Activated CD8-positive, alpha-beta memory T cell treated with anti-CD3 and anti-CD28 coated beads, Interleukin-2, amount 50 U/mL, for 4 hours (primary cell): ENCODE measurements around the gene CDRT15L2.
"Not testable (repeated sequence)": the region's sequence is repeated elsewhere in the genome, so short reads cannot be mapped to it uniquely, and the experiment has no call there.

ENCODE experiments used
- DNase-seq: peaks from one replicate; pipeline ENCODE4 v3.0.0-alpha.2; 2020

CDRT15L2 gene

GRCh38 chr17:20579424-20579823 is at the start of gene CDRT15L2:
TSS of gene CDRT15L2 (plus strand) at chr17:20579724. CDS start at chr17:20579744, 20 bp downstream.
- not testable (repeated sequence) for DNase-seq

GRCh38 chr17:20530104-20530503 is 49.4 kb upstream of the CDRT15L2 start:
- not testable (repeated sequence) for DNase-seq

GRCh38 chr17:20532544-20533090 is 46.9 kb upstream of the CDRT15L2 start:
- not testable (repeated sequence) for DNase-seq

- DNase-seq: not testable (repeated sequence)
These were observed 46.3 kb upstream of the CDRT15L2 start for GRCh38 chr17:20533206-20533605.

- DNase-seq: not testable (repeated sequence)
These were observed 44.6 kb upstream of the CDRT15L2 start for GRCh38 chr17:20534711-20535550.

GRCh38 chr17:20540414-20540813 is 39.1 kb upstream of the CDRT15L2 start:
- DNase-seq: not testable (repeated sequence)

- not testable (repeated sequence) for DNase-seq
These were observed 38.7 kb upstream of the CDRT15L2 start for GRCh38 chr17:20540865-20541264.

GRCh38 chr17:20541853-20542546 is 37.5 kb upstream of the CDRT15L2 start:
- not testable (repeated sequence) for DNase-seq

GRCh38 chr17:20547923-20548322 is 31.6 kb upstream of the CDRT15L2 start:
- DNase-seq: not testable (repeated sequence)

- DNase-seq: not testable (repeated sequence)
These were observed 26.6 kb upstream of the CDRT15L2 start for GRCh38 chr17:20552920-20553319.

- not testable (repeated sequence) for DNase-seq
These were observed 24.8 kb upstream of the CDRT15L2 start for GRCh38 chr17:20554728-20555127.

- not testable (repeated sequence) for DNase-seq
These were observed 24.2 kb upstream of the CDRT15L2 start for GRCh38 chr17:20555135-20556010.

GRCh38 chr17:20558096-20558495 is 21.4 kb upstream of the CDRT15L2 start:
- DNase-seq: not testable (repeated sequence)

- DNase-seq: not testable (repeated sequence)
These were observed 20.5 kb upstream of the CDRT15L2 start for GRCh38 chr17:20559018-20559417.

GRCh38 chr17:20562587-20562986 is 16.9 kb upstream of the CDRT15L2 start:
- no peak for DNase-seq

- DNase-seq: not testable (repeated sequence)
These were observed 14.3 kb upstream of the CDRT15L2 start for GRCh38 chr17:20565245-20565644.

- no peak for DNase-seq
These were observed 13.8 kb upstream of the CDRT15L2 start for GRCh38 chr17:20565711-20566110.

GRCh38 chr17:20566736-20567135 is 12.8 kb upstream of the CDRT15L2 start:
- not testable (repeated sequence) for DNase-seq

- not testable (repeated sequence) for DNase-seq
These were observed 12.1 kb upstream of the CDRT15L2 start for GRCh38 chr17:20567421-20567820.

GRCh38 chr17:20568604-20569003 is 10.9 kb upstream of the CDRT15L2 start:
- not testable (repeated sequence) for DNase-seq

GRCh38 chr17:20571653-20572052 is 7.9 kb upstream of the CDRT15L2 start:
- DNase-seq: not testable (repeated sequence)

GRCh38 chr17:20573216-20573615 is 6.3 kb upstream of the CDRT15L2 start:
- DNase-seq: not testable (repeated sequence)
